HFFc6 (cell line): ENCODE data around the gene PLXDC1. TPM values are rescaled to one million over a fixed set of nuclear protein-coding genes. Genes with fewer than 3 reads are reported as not detected.
A peak's percentile ranks its signal among the peaks of the same experiment; 100 is the strongest.
"Not testable (repeated sequence)": the region's sequence is repeated elsewhere in the genome, so short reads cannot be mapped to it uniquely, and the experiment has no call there.

ENCODE experiments used
- DNase-seq: peaks from one replicate; pipeline ENCODE4 v3.0.0-alpha.2; 2018
- H3K27ac Mint-ChIP-seq: 2 replicates; pipeline ENCODE4 v1.8.0; 2020; ENCODE audit warnings: mild to moderate bottlenecking, mixed read lengths
- H3K27me3 Mint-ChIP-seq: 2 replicates; pipeline ENCODE4 v1.8.0; 2021; ENCODE audit warnings: mild to moderate bottlenecking, moderate library complexity, mixed read lengths; ENCODE audit not compliant: insufficient read depth
- H3K36me3 Mint-ChIP-seq: 2 replicates; pipeline ENCODE4 v1.8.0; 2021; ENCODE audit warnings: low read depth, mixed read lengths
- H3K4me1 Mint-ChIP-seq: 2 replicates; pipeline ENCODE4 v1.8.0; 2020; ENCODE audit warnings: low read depth, mixed read lengths
- H3K4me3 Mint-ChIP-seq: 2 replicates; pipeline ENCODE4 v1.8.0; 2020; ENCODE audit warnings: mild to moderate bottlenecking, moderate library complexity, mixed read lengths
- H3K9me3 Mint-ChIP-seq: 2 replicates; pipeline ENCODE4 v1.8.0; 2020; ENCODE audit warnings: mild to moderate bottlenecking, mixed read lengths
- CTCF ChIP-seq: fragments of 200-600 bp; sonication (generic); IDR thresholded peaks from 2 replicates; pipeline ENCODE4 v1.5.0; 2021; ENCODE audit warnings: antibody characterized with exemption, mild to moderate bottlenecking
- total RNA-seq, 6 experiments: library from RNA; stranded (reverse); fragmentation: NEBNext Ultra II Directional; extraction: Animal tissue kit (Norgen Biotek cat#: 25700); gene quantifications; 2 replicates in 1 of 6; 3 replicates in 5 of 6; pipeline ENCODE4 v1.2.3, GENCODE V29; 2021

Gene PLXDC1
- total RNA-seq, 6 experiments from 2014 or later, result 0.20 to 2.2 (median 0.69) TPM

- no peaks in the 10 kb centered on the region for H3K36me3 Mint-ChIP-seq
- H3K9me3 Mint-ChIP-seq, result no peaks in the 10 kb centered on the region
- peaks cover 37% of the 10 kb centered on the region for H3K4me1 Mint-ChIP-seq
- peaks cover under 1% of the 10 kb centered on the region; the same call in 1 of the 2 replicates for H3K27me3 Mint-ChIP-seq
- H3K4me3 Mint-ChIP-seq, result 0 out of 2 replicates have a peak overlapping the region, but pooled peaks have one; percentile 29
- peak overlapping the region; percentile 93 for H3K27ac Mint-ChIP-seq
- TF ChIP-seq CTCF, result no peak
- no peak for DNase-seq
These were observed 19.8 kb downstream of the PLXDC1 start for GRCh38 chr17:39131616-39132015.

- H3K27ac Mint-ChIP-seq, result no peak overlapping the region
- H3K9me3 Mint-ChIP-seq, result no peaks in the 10 kb centered on the region
- TF ChIP-seq CTCF, result no peak
- H3K36me3 Mint-ChIP-seq, result no peaks in the 10 kb centered on the region
- peaks cover 27% of the 10 kb centered on the region for H3K4me1 Mint-ChIP-seq
- H3K4me3 Mint-ChIP-seq, result no peak overlapping the region
- H3K27me3 Mint-ChIP-seq, result no peaks in the 10 kb centered on the region
- DNase-seq, result no peak
These were observed 21.2 kb downstream of the PLXDC1 start for GRCh38 chr17:39130205-39130604.

- not testable (repeated sequence) for DNase-seq, H3K4me3 Mint-ChIP-seq, H3K27ac Mint-ChIP-seq, H3K9me3 Mint-ChIP-seq, H3K36me3 Mint-ChIP-seq, H3K27me3 Mint-ChIP-seq
- peaks cover 20% of the 10 kb centered on the region for H3K4me1 Mint-ChIP-seq
These were observed 21.9 kb downstream of the PLXDC1 start for GRCh38 chr17:39129544-39129943.

GRCh38 chr17:39126436-39126835 lies 25.0 kb downstream of the PLXDC1 start:
- no peak for TF ChIP-seq CTCF
- no peaks in the 10 kb centered on the region for H3K36me3 Mint-ChIP-seq
- H3K27me3 Mint-ChIP-seq, result 0 out of 2 replicates have a peak, but pooled peaks cover 3% of the 10 kb centered on the region
- no peak for DNase-seq
- no peak overlapping the region for H3K4me3 Mint-ChIP-seq
- H3K27ac Mint-ChIP-seq, result no peak overlapping the region
- no peaks in the 10 kb centered on the region for H3K9me3 Mint-ChIP-seq
- H3K4me1 Mint-ChIP-seq, result peaks cover under 1% of the 10 kb centered on the region

GRCh38 chr17:39125143-39125875 lies 26.1 kb downstream of the PLXDC1 start:
- Mint-ChIP-seq H3K9me3 (no peaks in the 10 kb centered on the region), H3K4me1 (no peaks in the 10 kb centered on the region), H3K4me3 (no peak overlapping the region), H3K27me3 (0 out of 2 replicates have a peak, but pooled peaks cover 3% of the 10 kb centered on the region), H3K36me3 (no peaks in the 10 kb centered on the region), H3K27ac (no peak overlapping the region)
- no peak for TF ChIP-seq CTCF
- no peak for DNase-seq

- Mint-ChIP-seq H3K27ac (no peak overlapping the region), H3K9me3 (no peaks in the 10 kb centered on the region), H3K36me3 (no peaks in the 10 kb centered on the region), H3K4me3 (no peak overlapping the region), H3K4me1 (no peaks in the 10 kb centered on the region), H3K27me3 (0 out of 2 replicates have a peak, but pooled peaks cover 3% of the 10 kb centered on the region)
- no peak for TF ChIP-seq CTCF
- no peak for DNase-seq
These were observed 27.8 kb downstream of the PLXDC1 start for GRCh38 chr17:39123627-39124026.
